Measurements from ENCODE around the gene DIS3L2.

- TF ChIP-seq CTCF (IDR thresholded peaks at IDR 0.05) (no peak), POLR2A (IDR thresholded peaks at IDR 0.05) (no peak)
Observed at GRCh38 chr2:232376713-232377112, 415.2 kb downstream of the DIS3L2 start.
